Motor neuron (in vitro differentiated cells): ENCODE results near the gene CTIF. TPM values are rescaled to one million over a fixed set of nuclear protein-coding genes. Genes with fewer than 3 reads are reported as not detected.

Experiments
- ATAC-seq, 8 experiments: fragments of 200-7000 bp; cut with Tn5 transposase; replicated peaks in 6 of 8; 2 replicates each; pipeline ENCODE4 v1.8.0; 2021; ENCODE audit warnings: mild to moderate bottlenecking in 8 of 8, moderate library complexity in 8 of 8
- H3K27ac ChIP-seq, 2 donors: fragments of 250-450 bp; sonication (Bioruptor Pico); 2 replicates each; pipeline ENCODE4 v1.9.0; 2021; ENCODE audit warnings: antibody characterized with exemption in 2 of 2, mild to moderate bottlenecking in 2 of 2, moderate library complexity in 1 of 2
- H3K4me1 ChIP-seq, 2 donors: fragments of 250-450 bp; sonication (Bioruptor Pico); replicated peaks in 1 of 2; 2 replicates each; pipeline ENCODE4 v1.6.1; 2021; ENCODE audit warnings: antibody characterized with exemption in 2 of 2, mild to moderate bottlenecking in 2 of 2, moderate library complexity in 1 of 2
- H3K4me3 ChIP-seq, 5 donors: fragments of 250-450 bp; sonication (Bioruptor Pico); 2 replicates each; pipeline ENCODE4 v1.9.0; 2021; ENCODE audit warnings: antibody characterized with exemption in 5 of 5, mild to moderate bottlenecking in 5 of 5, moderate library complexity in 4 of 5
- WGBS, 10 experiments: fragments of 450-650 bp; shearing (Covaris generic); methylation state at CpG; one replicate each; pipeline ENCODE4 v1.0.0; 2022; 5-methylcytosine and 5-hydroxymethylcytosine counted together
- in situ Hi-C, 9 experiments: fragments of 400-800 bp; cut with MboI; loops; one replicate each; pipeline ENCODE4 v1.15.0; 2021; ENCODE audit warnings: low sequenced_read_pairs in 9 of 9, low pct_unique_long_range_greater_than_20kb in 2 of 9; ENCODE audit not compliant: unreplicated experiment in 9 of 9
- total RNA-seq, 8 experiments: library from RNA; unstranded; fragments of 300-600 nt; gene quantifications; 2 replicates each; pipeline versions ENCODE4 v1.2.3 to v1.2.4, GENCODE V29; 2022

Gene CTIF
- total RNA-seq, 8 experiments from 2014 or later: 17.8 to 85.9 (median 59.8) TPM

DNA sequence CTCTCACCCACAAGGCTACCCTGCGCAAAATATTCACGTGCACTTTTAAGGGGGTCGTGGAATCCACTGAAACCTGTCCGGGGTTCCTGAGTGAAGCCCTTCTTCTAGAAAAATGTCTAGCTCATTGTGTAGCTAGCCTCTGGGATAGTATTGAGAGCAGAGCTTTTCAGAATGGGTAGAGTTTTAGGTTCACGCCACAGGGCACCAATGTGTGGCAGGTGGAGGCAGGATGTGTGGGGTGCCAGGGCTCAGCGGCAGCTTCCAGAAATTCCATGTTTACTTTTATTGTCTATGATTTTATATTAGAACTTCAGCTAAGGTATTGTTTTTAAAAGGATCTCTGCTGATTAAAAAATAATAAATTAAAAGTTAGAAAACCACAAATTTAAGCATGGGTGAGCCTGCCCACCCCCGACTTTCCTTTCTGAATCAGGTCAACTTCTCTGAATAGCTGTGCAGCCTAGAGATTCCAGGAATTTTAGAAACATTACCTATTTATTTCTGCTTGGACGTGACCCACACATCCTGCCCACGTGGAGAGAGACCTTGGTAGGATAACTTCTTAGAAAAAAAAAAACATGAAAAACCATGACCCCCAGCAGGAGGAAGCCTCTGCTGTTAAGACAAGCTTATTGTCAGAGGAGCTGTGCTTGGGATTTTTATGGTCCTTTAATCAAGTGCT, 163.7 kb downstream of the CTIF start:
- Histone ChIP-seq H3K4me3 (no peak overlapping the region), H3K27ac (no peak overlapping the region), H3K4me1 (no peaks in the 10 kb centered on the region)
- in situ Hi-C loops: no loop called here
- 80 to 98% (median 93%) methylated on average over 2 to 7 of the region's 9 CpGs; no CpG with 5 or more reads in 1 of the 10 experiments for WGBS, 10 experiments
- no peak for ATAC-seq

DNA sequence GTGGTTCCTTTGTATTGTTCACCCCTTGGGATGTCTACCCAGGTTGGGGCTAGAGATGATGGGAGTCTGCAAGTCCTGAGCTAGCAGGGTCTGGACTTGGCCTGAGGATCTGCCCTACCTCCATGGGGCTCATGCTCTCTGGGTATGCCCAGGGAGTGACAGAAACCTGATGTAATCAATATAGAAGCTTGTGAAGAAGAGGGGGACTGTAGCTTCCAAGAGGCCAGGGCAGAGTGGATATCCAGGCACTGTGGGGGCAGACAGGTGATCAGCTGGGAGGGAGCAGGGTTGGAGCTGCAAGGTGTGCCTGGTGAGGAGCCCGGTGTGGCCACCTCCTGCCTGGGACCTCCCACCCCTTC, 164.2 kb downstream of the CTIF start:
- in situ Hi-C loops: no loop called here
- Histone ChIP-seq H3K27ac (no peak overlapping the region), H3K4me3 (no peak overlapping the region), H3K4me1 (no peaks in the 10 kb centered on the region)
- ATAC-seq: no peak
- WGBS, 10 experiments: 60 to 89% methylated on average over 1 of the region's 1 CpG; no CpG with 5 or more reads in 8 of the 10 experiments

DNA sequence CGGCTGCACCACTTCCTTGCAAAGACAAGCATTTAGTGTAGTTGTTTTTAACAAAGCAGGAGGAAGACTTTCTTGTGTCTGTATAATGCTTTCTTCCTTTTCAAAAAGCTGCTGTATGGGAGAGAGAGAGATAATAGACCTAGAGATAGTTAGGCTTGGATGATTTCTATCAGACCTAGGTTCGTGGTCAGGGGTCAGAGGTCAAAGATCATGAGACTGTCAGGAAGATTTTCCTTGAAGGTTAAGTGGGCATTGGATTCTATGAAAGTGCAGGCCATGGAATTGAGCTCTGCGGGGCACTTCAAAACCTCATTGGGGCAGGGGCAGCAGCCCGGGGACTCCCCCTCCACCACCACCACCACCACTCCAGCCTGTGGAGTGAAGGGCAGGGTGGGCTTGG, 164.6 kb downstream of the CTIF start:
- Histone ChIP-seq H3K4me3 (no peak overlapping the region), H3K27ac (no peak overlapping the region), H3K4me1 (no peaks in the 10 kb centered on the region)
- WGBS, 10 experiments: 78 to 96% (median 80%) methylated on average over 1 to 3 of the region's 4 CpGs; no CpG with 5 or more reads in 5 of the 10 experiments
- no peak for ATAC-seq
- in situ Hi-C loops: no loop called here

DNA sequence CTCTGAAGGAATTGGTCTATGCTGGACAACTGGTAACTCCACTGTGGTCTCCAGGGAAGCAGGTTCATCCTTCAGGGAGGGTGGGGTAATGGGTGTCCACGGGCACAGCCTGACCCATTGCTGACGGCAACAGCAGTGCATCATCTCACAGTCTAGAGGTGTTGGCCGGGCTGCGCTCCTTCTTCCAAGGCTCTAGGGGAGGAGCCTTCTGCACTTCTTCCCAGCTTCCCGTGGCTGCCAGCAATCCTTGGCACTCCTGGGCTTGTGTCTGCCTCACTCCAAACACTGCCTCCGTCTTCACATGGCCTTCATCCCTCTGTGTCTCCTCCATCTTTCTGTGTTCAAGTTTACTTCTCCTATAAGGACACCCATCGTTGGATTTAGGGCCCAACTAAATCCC, 166.2 kb downstream of the CTIF start:
- in situ Hi-C loops: no loop called here
- WGBS, 10 experiments: 40 to 100% (median 84%) methylated on average over 1 to 5 of the region's 7 CpGs; no CpG with 5 or more reads in 4 of the 10 experiments
- ATAC-seq: no peak
- no peak overlapping the region for H3K4me3 ChIP-seq
- no peak overlapping the region for H3K27ac ChIP-seq
- H3K4me1 ChIP-seq: peaks cover 0 to 9% of the 10 kb centered on the region in 2 donors

DNA sequence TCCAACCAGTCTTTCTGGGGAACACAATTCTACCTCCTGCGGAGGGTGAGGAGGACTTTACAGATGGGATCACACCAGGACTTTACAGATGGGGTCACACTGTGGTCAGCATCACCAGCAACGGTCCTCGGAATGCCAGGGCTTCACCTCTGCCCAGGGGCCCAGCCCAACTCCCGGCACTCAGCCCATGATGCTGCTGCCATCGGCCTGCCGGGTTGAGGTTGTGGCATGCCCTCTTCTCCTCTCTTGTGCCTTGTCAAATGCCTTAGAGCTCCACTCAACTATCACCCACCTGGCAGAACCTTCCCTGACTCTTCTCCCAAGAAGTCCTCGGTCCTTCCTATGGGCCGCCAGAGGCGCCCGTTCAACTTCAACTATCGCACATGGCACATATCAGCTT, 166.7 kb downstream of the CTIF start:
- H3K27ac ChIP-seq: no peak overlapping the region
- in situ Hi-C loops: no loop called here
- 60 to 97% (median 90%) methylated on average over 1 to 5 of the region's 11 CpGs; no CpG with 5 or more reads in 6 of the 10 experiments for WGBS, 10 experiments
- no peak overlapping the region for H3K4me3 ChIP-seq
- no peak for ATAC-seq
- peaks cover 0 to 9% of the 10 kb centered on the region in 2 donors for H3K4me1 ChIP-seq

DNA sequence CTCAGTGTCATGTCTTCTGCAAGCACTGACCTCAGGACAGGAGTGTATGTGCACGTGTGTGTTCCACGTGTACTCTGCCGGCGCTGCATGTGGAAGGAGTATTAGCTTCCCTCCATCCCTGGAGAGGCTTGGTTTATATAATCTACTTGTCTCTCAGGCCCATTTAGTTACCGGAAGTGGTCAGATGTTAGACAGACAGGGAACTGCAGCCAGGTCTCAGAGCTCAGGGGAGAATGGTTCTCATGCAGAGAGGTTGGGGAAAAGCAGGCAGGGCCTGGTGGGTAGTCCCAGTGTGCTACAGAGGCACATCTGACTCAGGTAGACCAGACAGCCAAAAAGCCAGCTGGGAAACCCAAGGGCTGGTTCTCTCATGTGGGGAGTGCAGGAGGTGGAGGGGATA, 167.9 kb downstream of the CTIF start:
- no peak overlapping the region for H3K4me3 ChIP-seq
- H3K27ac ChIP-seq: no peak overlapping the region
- 80 to 100% (median 95%) methylated on average over 1 to 4 of the region's 5 CpGs; no CpG with 5 or more reads in 5 of the 10 experiments for WGBS, 10 experiments
- peaks cover 0 to 9% of the 10 kb centered on the region in 2 donors for H3K4me1 ChIP-seq
- ATAC-seq: no peak
- in situ Hi-C loops: no loop called here

DNA sequence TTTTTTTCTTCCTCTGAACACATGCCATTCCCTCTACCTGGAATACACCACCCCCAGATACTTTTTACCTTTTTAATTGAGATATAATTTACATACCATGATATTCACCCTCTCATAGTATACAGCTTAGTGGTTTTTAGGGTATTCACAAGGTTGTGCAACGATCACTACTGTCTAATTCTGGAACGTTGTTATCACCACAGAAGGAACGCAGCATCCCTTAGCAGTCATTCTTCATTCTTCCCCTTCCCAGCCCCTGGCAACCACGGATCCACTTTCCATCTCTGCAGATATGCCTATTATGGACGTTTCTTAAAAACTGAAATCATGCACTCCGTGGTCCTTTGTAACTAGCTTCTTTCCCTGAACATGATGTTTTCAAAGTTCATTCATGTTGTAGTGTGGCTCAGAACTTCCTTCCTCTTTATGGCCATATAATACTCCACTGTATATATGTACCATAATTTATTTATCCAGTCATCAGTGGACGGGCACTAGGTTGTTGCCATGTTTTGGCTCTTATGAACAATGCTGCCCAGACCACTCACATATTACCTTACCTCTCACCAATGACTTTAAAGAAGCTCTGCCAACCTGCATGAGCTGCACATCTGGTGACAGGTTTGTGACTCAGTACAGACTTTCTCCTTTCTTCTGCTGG, 168.9 kb downstream of the CTIF start:
- Histone ChIP-seq H3K4me3 (no peak overlapping the region), H3K27ac (no peak overlapping the region), H3K4me1 (peaks cover 0 to 14% of the 10 kb centered on the region in 2 donors)
- in situ Hi-C loops: no loop called here
- WGBS, 10 experiments: 73 to 100% (median 92%) methylated on average over 3 to 7 of the region's 7 CpGs
- ATAC-seq: no peak

DNA sequence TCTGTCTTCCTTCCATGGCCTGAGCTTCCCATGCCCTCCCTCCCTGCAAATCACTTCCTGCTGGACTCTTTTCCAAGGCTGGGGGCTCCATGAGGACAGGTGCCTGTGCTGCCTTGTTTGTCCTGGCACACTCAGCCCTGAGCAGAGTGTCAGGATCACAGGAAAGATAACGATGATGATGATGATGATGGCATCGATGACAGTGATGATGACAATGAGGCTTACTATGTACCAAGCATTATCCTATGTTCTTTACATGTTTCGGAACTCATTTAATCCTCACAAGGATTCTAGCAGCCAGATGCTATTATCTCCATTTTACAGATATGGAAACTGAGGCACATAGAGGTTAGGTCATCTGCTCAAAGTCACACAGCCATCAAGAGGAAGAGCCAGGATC, 170.0 kb downstream of the CTIF start:
- no peak overlapping the region for H3K27ac ChIP-seq
- H3K4me1 ChIP-seq: peaks cover 0 to 14% of the 10 kb centered on the region in 2 donors
- H3K4me3 ChIP-seq: no peak overlapping the region
- no peak for ATAC-seq
- in situ Hi-C loops: no loop called here
- WGBS, 10 experiments: 80 to 100% (median 100%) methylated on average over 1 to 2 of the region's 3 CpGs; no CpG with 5 or more reads in 4 of the 10 experiments

DNA sequence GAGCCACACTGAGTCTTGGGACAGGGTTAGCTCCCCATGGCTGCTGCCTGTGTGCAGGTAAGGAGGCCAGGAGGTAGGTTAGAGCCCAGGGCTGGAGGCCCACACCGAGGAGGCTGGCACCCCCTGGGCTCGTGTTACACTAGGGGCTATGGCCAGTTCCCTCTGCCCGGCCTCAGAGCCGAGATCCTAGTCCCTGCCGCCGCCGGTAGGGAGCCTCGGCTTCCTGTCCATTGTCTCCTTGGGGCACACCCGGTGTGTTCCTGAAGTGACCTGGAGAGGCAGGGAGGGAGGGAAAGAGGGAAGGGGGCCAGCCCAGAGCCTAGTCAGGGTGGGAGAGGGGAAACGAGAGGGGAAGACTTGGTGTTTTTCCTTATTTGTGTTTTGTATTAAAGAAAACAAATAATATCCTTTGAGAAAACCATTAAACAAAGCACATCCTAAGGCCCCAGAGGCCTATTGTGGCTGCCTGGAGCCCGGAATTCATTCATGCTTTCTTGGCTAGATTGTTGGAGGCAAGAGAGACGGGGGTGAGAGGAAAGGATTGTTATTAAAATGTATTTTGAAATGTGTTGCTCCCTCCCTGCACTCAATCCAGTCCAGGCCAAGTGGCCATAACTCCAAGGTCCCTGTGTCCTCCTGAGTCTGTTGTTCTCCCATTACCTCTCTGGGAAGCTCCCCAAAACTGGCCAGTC, 170.7 kb downstream of the CTIF start:
- Histone ChIP-seq H3K27ac (peak overlapping the region in 1 of 2 donors; percentile 16), H3K4me3 (no peak overlapping the region), H3K4me1 (peaks cover 0 to 14% of the 10 kb centered on the region in 2 donors)
- WGBS, 10 experiments: 0 to 80% (median 30%) methylated on average over 1 to 5 of the region's 12 CpGs; no CpG with 5 or more reads in 3 of the 10 experiments
- ATAC-seq: no peak
- in situ Hi-C loops: no loop called here

DNA sequence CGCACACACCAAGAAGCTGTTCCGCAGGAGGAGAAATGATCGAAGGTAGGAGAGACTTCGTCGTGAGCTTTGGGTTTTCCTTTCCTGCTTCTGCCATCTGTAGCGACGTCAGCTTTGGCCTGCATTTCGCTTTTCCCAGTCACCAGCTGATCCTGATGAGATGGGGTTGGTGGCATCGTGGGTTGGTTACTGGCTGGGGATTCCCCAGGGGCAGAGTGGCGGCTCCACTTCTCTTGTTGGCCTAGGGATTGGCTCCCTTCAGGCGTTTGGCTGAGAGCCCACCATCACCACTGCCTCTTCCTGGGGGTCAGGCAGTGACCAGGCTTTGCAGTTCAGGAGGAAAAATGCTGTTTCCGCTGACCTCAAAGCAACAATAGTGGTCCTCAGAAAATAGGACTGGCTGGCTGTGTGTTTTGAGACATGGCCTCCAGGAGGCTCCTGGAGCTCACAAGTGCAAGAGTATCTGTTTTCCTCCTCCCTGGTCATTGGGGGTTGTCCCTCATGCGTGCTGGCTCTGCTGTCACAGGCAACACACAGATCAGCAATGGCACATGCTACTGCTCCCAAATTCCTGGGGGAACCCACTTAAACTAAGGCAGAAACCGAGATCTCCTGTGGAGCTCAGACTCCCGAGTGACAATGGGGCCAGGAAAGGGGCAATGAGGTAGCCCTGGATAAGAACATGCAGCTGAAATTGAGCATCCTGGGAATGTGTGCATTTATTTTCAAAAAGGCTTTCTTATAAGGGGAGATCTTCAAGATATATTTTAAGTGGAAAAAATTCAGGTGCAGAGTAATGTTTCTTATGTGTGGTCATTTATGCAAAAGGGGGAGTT, 173.0 kb downstream of the CTIF start:
- in situ Hi-C loops: no loop called here
- peak in 7 of 8 experiments; percentile 12 to 71 (median 51) for ATAC-seq
- WGBS, 10 experiments: 0 to 100% (median 69%) methylated on average over 1 to 7 of the region's 15 CpGs; no CpG with 5 or more reads in 2 of the 10 experiments

DNA sequence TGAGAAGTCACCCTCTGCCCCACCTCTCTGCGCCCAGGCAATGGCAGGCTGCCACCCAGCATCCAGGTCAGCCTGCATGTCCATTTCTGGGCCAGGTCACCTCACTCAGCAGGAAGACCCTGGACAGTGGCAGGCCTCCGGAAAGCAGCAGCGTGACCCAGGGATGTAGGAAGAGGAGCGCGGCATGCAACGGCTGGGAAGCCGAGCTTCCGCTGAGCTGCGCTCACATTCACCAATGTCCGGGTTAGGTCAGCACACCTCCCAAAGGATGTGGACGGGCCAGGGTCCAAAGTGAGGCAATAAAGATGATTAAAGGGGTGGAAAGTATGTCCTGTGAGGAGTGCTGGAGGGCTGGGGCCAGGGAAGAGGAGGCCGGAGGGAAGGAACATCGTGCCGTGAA, 174.5 kb downstream of the CTIF start:
- WGBS, 10 experiments: 67 to 100% (median 93%) methylated on average over 1 to 9 of the region's 14 CpGs; no CpG with 5 or more reads in 4 of the 10 experiments
- Histone ChIP-seq H3K27ac (no peak overlapping the region), H3K4me3 (no peak overlapping the region), H3K4me1 (peaks cover 0 to 14% of the 10 kb centered on the region in 2 donors)
- in situ Hi-C loops: no loop called here
- ATAC-seq: no peak

More for the DNA sequence above, 173.0 kb downstream of the CTIF start:
- Histone ChIP-seq H3K4me3 (no peak overlapping the region), H3K4me1 (peaks cover 0 to 14% of the 10 kb centered on the region in 2 donors), H3K27ac (no peak overlapping the region)

DNA sequence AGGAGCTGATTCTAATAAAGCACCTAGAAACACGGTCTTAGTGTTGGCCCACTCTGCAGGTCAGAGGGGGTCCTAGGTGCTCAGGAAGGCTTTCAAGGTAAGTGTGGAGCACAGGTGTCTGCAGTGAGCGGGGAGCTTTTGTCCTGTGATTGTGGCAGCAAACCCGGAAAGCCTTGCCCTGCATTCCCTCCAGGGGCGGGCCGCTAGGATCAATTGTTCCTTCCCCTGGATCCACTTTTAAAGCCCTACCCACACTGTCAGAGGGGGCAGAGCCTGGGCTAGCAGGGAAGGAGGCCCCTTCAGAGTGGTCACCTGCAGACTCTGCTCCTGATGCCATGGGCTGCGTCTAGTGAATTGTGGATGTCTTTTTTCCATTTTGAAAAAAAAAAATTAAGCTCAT, 176.0 kb downstream of the CTIF start:
- in situ Hi-C loops: no loop called here
- no peak for ATAC-seq
- 0 to 100% (median 76%) methylated on average over 1 to 6 of the region's 6 CpGs; no CpG with 5 or more reads in 2 of the 10 experiments for WGBS, 10 experiments
- no peak overlapping the region for H3K27ac ChIP-seq
- peaks cover 9 to 12% of the 10 kb centered on the region in 2 donors for H3K4me1 ChIP-seq
- H3K4me3 ChIP-seq: no peak overlapping the region
